Ectodermal cell (in vitro differentiated cells): ENCODE results near the gene TMEM150C.
"Not testable (repeated sequence)": the region's sequence is repeated elsewhere in the genome, so short reads cannot be mapped to it uniquely, and the experiment has no call there.

Experiments used
- H3K27ac ChIP-seq: 2 replicates; pipeline ENCODE4 v1.7.0; 2013; ENCODE audit warnings: mild to moderate bottlenecking, low read depth, low read length; ENCODE audit not compliant: insufficient read depth, poor library complexity, severe bottlenecking
- H3K27me3 ChIP-seq: 2 replicates; pipeline ENCODE4 v1.7.0; 2013; ENCODE audit warnings: mild to moderate bottlenecking, low read length; ENCODE audit not compliant: insufficient read depth, control insufficient read depth, poor library complexity, severe bottlenecking
- H3K36me3 ChIP-seq: one replicate; pipeline ENCODE4 v1.7.0; 2013; ENCODE audit warnings: low read length; ENCODE audit not compliant: control insufficient read depth, insufficient read depth
- H3K4me1 ChIP-seq: one replicate; pipeline ENCODE4 v1.7.0; 2013; ENCODE audit warnings: low read length; ENCODE audit not compliant: control insufficient read depth, insufficient read depth
- H3K4me3 ChIP-seq: 2 replicates; pipeline ENCODE4 v1.7.0; 2013; ENCODE audit warnings: low read depth, low read length, control low read depth; ENCODE audit not compliant: insufficient read depth
- H3K9me3 ChIP-seq: 2 replicates; pipeline ENCODE4 v1.7.0; 2013; ENCODE audit warnings: mild to moderate bottlenecking, low read length, moderate library complexity; ENCODE audit not compliant: control insufficient read depth
- WGBS, 2 experiments: methylation state at CpG; one replicate each; pipeline ENCODE4 v1.1.7; 2013; ENCODE audit warnings: missing lambda C conversion rate in 2 of 2; 5-methylcytosine and 5-hydroxymethylcytosine counted together

TMEM150C gene

GRCh38 chr4:82547850-82548249 is 13.9 kb downstream of the TMEM150C start:
- not testable (repeated sequence) for H3K27me3 ChIP-seq
- WGBS, 2 experiments, result 94 to 96% methylated on average over 3 of the region's 3 CpGs

GRCh38 chr4:82543131-82543530 is 18.7 kb downstream of the TMEM150C start:
- no peaks in the 10 kb centered on the region for H3K9me3 ChIP-seq
- H3K4me3 ChIP-seq, result no peak overlapping the region
- WGBS, 2 experiments, result 92 to 100% methylated on average over 1 of the region's 1 CpG
- H3K4me1 ChIP-seq, result no peaks in the 10 kb centered on the region
- no peak overlapping the region for H3K27ac ChIP-seq
- no peaks in the 10 kb centered on the region for H3K36me3 ChIP-seq
- no peaks in the 10 kb centered on the region for H3K27me3 ChIP-seq

More at GRCh38 chr4:82547850-82548249, 13.9 kb downstream of the TMEM150C start:
- H3K36me3 ChIP-seq, H3K27ac ChIP-seq, H3K4me1 ChIP-seq, H3K4me3 ChIP-seq, H3K9me3 ChIP-seq: not testable (repeated sequence)

- 88 to 95% methylated on average over 3 of the region's 3 CpGs for WGBS, 2 experiments
These were observed 19.1 kb downstream of the TMEM150C start for GRCh38 chr4:82542642-82543041.

GRCh38 chr4:82529322-82529721 is 32.5 kb downstream of the TMEM150C start:
- H3K27ac ChIP-seq, result no peak overlapping the region
- H3K36me3 ChIP-seq, result no peaks in the 10 kb centered on the region
- 93% methylated on average over 3 of the region's 3 CpGs for WGBS, 2 experiments
- no peak overlapping the region for H3K4me3 ChIP-seq
- no peaks in the 10 kb centered on the region for H3K4me1 ChIP-seq
- no peaks in the 10 kb centered on the region for H3K9me3 ChIP-seq
- H3K27me3 ChIP-seq, result no peaks in the 10 kb centered on the region

More at GRCh38 chr4:82542642-82543041, 19.1 kb downstream of the TMEM150C start:
- H3K27ac ChIP-seq, result no peak overlapping the region
- H3K9me3 ChIP-seq, result no peaks in the 10 kb centered on the region
- no peak overlapping the region for H3K4me3 ChIP-seq
- no peaks in the 10 kb centered on the region for H3K27me3 ChIP-seq
- H3K36me3 ChIP-seq, result no peaks in the 10 kb centered on the region
- no peaks in the 10 kb centered on the region for H3K4me1 ChIP-seq

- no peak overlapping the region for H3K27ac ChIP-seq
- H3K9me3 ChIP-seq, result no peaks in the 10 kb centered on the region
- no peaks in the 10 kb centered on the region for H3K36me3 ChIP-seq
- H3K4me3 ChIP-seq, result no peak overlapping the region
- H3K27me3 ChIP-seq, result no peaks in the 10 kb centered on the region
- no peaks in the 10 kb centered on the region for H3K4me1 ChIP-seq
- WGBS, 2 experiments, result 66 to 79% methylated on average over 4 of the region's 4 CpGs
These were observed 32.9 kb downstream of the TMEM150C start for GRCh38 chr4:82528868-82529267.

- WGBS, 2 experiments, result 90 to 95% methylated on average over 2 of the region's 2 CpGs
- no peaks in the 10 kb centered on the region for H3K36me3 ChIP-seq
- no peak overlapping the region for H3K4me3 ChIP-seq
- no peaks in the 10 kb centered on the region for H3K4me1 ChIP-seq
- no peak overlapping the region for H3K27ac ChIP-seq
- H3K27me3 ChIP-seq, result no peaks in the 10 kb centered on the region
- no peaks in the 10 kb centered on the region for H3K9me3 ChIP-seq
These were observed 33.7 kb downstream of the TMEM150C start for GRCh38 chr4:82528074-82528473.

- Histone ChIP-seq H3K27ac (no peak overlapping the region), H3K27me3 (no peaks in the 10 kb centered on the region), H3K4me3 (no peak overlapping the region), H3K36me3 (no peaks in the 10 kb centered on the region), H3K9me3 (no peaks in the 10 kb centered on the region), H3K4me1 (no peaks in the 10 kb centered on the region)
- 85 to 94% methylated on average over 3 to 4 of the region's 4 CpGs for WGBS, 2 experiments
These were observed 36.4 kb downstream of the TMEM150C start for GRCh38 chr4:82525307-82525911.

- H3K4me3 ChIP-seq, result no peak overlapping the region
- H3K9me3 ChIP-seq, result no peaks in the 10 kb centered on the region
- no peak overlapping the region for H3K27ac ChIP-seq
- no peaks in the 10 kb centered on the region for H3K4me1 ChIP-seq
- 54 to 57% methylated on average over 6 of the region's 6 CpGs for WGBS, 2 experiments
- no peaks in the 10 kb centered on the region for H3K27me3 ChIP-seq
- no peaks in the 10 kb centered on the region for H3K36me3 ChIP-seq
These were observed 37.1 kb downstream of the TMEM150C start for GRCh38 chr4:82524570-82525152.

GRCh38 chr4:82523179-82523578 is 38.6 kb downstream of the TMEM150C start:
- Histone ChIP-seq H3K27me3 (no peaks in the 10 kb centered on the region), H3K4me3 (no peak overlapping the region), H3K27ac (no peak overlapping the region), H3K9me3 (no peaks in the 10 kb centered on the region), H3K4me1 (no peaks in the 10 kb centered on the region), H3K36me3 (no peaks in the 10 kb centered on the region)
- 86 to 87% methylated on average over 9 of the region's 9 CpGs for WGBS, 2 experiments

- Histone ChIP-seq H3K27ac (no peak overlapping the region), H3K4me3 (no peak overlapping the region), H3K4me1 (no peaks in the 10 kb centered on the region), H3K27me3 (no peaks in the 10 kb centered on the region), H3K36me3 (no peaks in the 10 kb centered on the region), H3K9me3 (no peaks in the 10 kb centered on the region)
- 89 to 93% methylated on average over 4 of the region's 4 CpGs for WGBS, 2 experiments
These were observed 39.3 kb downstream of the TMEM150C start for GRCh38 chr4:82522472-82522871.
